GM23338 (cell line): Measurements from ENCODE around the gene KIFC3.

ENCODE experiments used
- CREB1 ChIP-seq: fragments of 250-450 bp; sonication (Bioruptor Pico); IDR thresholded peaks from 2 replicates; pipeline ENCODE4 v1.5.0; 2020; ENCODE audit warnings: low read depth, mild to moderate bottlenecking, moderate library complexity
- EZH2 ChIP-seq: fragments of 200-600 bp; sonication (generic); IDR thresholded peaks from one replicate; pipeline ENCODE4 v1.8.0; 2017; ENCODE audit warnings: antibody characterized with exemption, mild to moderate bottlenecking, low read depth; ENCODE audit not compliant: unreplicated experiment
- NANOG ChIP-seq: IDR thresholded peaks from 2 replicates; pipeline ENCODE4 v1.6.1; 2016; ENCODE audit warnings: antibody characterized with exemption, borderline replicate concordance
- POLR2AphosphoS5 ChIP-seq: IDR thresholded peaks from 2 replicates; pipeline ENCODE4 v1.6.1; 2016; ENCODE audit warnings: antibody characterized with exemption, low read depth
- STAT1 ChIP-seq: IDR thresholded peaks from one replicate; pipeline ENCODE4 v1.6.1; 2016; ENCODE audit warnings: antibody characterized with exemption; ENCODE audit not compliant: unreplicated experiment
- TF ChIP-seq, protein P1 (sequence below), 2 experiments: fragments of 200-600 bp in 1 of 2; sonication (generic) in 1 of 2; conservative IDR thresholded peaks; 2 replicates each; pipeline versions ENCODE4 v1.5.1 to v1.6.1; 2016 to 2017; ENCODE audit warnings: antibody characterized with exemption in 2 of 2, low read depth in 2 of 2, mild to moderate bottlenecking in 2 of 2, moderate library complexity in 1 of 2

DNA sequence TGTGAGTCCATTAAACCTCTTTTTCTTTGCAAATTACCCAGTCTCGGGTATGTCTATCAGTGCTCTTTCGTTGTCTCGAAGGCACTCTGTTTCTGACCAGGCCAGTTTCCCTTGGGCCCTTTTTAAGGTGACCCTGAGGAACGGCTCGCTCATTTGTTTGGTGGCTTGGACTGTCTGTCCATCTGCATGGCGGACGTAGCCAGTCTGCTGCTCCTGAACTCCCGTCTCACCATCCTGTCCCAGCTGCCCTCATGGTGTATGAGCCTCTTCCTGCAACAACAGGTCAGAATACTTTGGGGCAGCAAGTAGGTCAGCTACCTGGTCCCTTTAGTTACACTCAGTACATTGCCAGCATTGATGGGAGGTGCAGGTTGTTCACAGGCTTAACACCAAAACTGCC is 88.7 kb downstream of the KIFC3 start:
- TF ChIP-seq, protein P1, sequence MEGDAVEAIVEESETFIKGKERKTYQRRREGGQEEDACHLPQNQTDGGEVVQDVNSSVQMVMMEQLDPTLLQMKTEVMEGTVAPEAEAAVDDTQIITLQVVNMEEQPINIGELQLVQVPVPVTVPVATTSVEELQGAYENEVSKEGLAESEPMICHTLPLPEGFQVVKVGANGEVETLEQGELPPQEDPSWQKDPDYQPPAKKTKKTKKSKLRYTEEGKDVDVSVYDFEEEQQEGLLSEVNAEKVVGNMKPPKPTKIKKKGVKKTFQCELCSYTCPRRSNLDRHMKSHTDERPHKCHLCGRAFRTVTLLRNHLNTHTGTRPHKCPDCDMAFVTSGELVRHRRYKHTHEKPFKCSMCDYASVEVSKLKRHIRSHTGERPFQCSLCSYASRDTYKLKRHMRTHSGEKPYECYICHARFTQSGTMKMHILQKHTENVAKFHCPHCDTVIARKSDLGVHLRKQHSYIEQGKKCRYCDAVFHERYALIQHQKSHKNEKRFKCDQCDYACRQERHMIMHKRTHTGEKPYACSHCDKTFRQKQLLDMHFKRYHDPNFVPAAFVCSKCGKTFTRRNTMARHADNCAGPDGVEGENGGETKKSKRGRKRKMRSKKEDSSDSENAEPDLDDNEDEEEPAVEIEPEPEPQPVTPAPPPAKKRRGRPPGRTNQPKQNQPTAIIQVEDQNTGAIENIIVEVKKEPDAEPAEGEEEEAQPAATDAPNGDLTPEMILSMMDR (conservative IDR thresholded peaks at IDR 0.05; ENCODE audit: low read depth in 2 of 2): no peak
- TF ChIP-seq POLR2AphosphoS5 (no peak), EZH2 (no peak), STAT1 (no peak), NANOG (no peak), CREB1 (CRISPR knock-in tag) (no peak)
